Adrenal gland (tissue), 5 donors: ENCODE data around the gene SLC6A18.

Experiments
- POLR2A ChIP-seq, 2 donors: fragments of 450-650 bp; IDR thresholded peaks; one replicate each; pipeline ENCODE4 v1.6.1; 2017; ENCODE audit warnings: antibody characterized with exemption in 2 of 2, mild to moderate bottlenecking in 2 of 2, moderate library complexity in 1 of 2
- TF ChIP-seq, protein P1 (sequence below), 6 experiments: fragments of 450-650 bp in 4 of 6; fragments of 200-600 bp in 2 of 6; sonication (generic) in 1 of 6; IDR thresholded peaks; 1 replicate in 5 of 6; 2 replicates in 1 of 6; pipeline versions ENCODE4 v1.5.1 to v1.8.0; 2016 to 2021; ENCODE audit warnings: antibody characterized with exemption in 6 of 6, mild to moderate bottlenecking in 2 of 6, moderate library complexity in 1 of 6
- donor health status: DM: no; HTN: no; CAD: no.

- TF ChIP-seq, protein P1, sequence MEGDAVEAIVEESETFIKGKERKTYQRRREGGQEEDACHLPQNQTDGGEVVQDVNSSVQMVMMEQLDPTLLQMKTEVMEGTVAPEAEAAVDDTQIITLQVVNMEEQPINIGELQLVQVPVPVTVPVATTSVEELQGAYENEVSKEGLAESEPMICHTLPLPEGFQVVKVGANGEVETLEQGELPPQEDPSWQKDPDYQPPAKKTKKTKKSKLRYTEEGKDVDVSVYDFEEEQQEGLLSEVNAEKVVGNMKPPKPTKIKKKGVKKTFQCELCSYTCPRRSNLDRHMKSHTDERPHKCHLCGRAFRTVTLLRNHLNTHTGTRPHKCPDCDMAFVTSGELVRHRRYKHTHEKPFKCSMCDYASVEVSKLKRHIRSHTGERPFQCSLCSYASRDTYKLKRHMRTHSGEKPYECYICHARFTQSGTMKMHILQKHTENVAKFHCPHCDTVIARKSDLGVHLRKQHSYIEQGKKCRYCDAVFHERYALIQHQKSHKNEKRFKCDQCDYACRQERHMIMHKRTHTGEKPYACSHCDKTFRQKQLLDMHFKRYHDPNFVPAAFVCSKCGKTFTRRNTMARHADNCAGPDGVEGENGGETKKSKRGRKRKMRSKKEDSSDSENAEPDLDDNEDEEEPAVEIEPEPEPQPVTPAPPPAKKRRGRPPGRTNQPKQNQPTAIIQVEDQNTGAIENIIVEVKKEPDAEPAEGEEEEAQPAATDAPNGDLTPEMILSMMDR (IDR thresholded peaks at IDR 0.05): no peak
- no peak for TF ChIP-seq POLR2A (IDR thresholded peaks at IDR 0.05)
Observed at GRCh38 chr5:1195439-1195838, 29.7 kb upstream of the SLC6A18 start.
